GM21619 (cell line): ENCODE data around the gene CTNND1.

ENCODE experiments used
- ATAC-seq: cut with Tn5 transposase; IDR thresholded peaks from one replicate; pipeline ENCODE4 v1.9.1; 2021; ENCODE audit not compliant: unreplicated experiment

Gene CTNND1

DNA sequence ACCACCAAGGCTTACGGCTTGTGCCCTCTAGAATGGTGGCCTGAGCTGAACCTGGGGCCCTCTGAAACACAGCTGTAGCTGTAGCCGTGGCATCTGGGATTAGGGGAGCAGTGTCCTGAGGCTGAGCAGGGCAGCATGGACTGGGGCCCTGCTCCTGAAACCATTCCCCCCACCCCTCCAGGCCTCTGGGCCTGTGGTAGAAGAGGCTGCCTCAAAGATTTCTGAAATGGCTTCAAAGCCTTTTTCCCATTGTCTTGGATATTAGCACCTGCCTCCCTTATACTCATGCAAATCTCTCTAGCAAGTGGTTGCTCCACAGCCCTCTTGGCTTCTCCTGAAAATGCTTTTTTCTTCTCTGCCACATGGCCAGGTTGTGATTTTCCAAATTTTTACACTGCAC lies 106.9 kb downstream of the CTNND1 start:
- no peak for ATAC-seq
